Measurements from ENCODE around the gene SORCS2. TPM values are rescaled to one million over a fixed set of nuclear protein-coding genes. Genes with fewer than 3 reads are reported as not detected.

The SORCS2 gene
- total and polyA plus RNA-seq, 12 donors, result 0.67 to 15.5 (median 1.3) TPM

DNA sequence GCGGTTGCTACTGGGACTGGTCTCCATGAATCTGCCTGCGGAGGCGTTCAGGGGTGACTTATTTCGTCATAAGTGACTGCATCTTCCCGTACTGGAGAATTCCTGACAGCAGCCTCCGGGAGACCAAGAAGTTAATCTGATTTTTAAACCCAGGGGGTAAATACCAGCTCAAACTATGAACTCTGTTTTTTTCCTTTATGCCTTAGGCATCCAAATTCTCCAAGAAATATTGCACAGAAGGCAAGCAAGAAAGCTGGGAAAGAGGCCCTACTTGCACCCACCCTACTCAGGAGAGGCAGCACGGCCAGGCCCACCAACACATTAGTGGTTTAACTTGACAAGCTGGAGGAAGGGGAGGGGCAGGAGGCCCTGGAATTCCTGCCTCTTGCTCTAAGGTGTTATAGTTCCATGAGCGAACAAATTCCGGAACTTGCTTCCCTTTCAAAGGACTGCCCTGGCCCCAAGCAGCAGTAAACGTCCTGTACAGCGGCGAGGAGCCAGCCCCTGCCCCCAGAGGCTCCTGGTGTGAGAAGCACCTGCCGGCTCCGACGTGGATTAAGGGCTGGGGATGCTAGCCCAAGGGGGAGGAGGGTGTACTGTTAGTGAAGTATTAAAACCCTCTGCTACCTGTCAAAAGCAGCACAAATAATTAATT, 570.2 kb downstream of the SORCS2 start:
- Histone ChIP-seq H3K4me3 (no peak overlapping the region), H3K36me3 (replicated peaks in 1 of 2) (peaks cover 0 to 9% of the 10 kb centered on the region in 2 donors), H3K4me1 (replicated peaks in 1 of 2) (peaks cover 0 to 3% of the 10 kb centered on the region in 2 donors), H3K27me3 (no peaks in the 10 kb centered on the region), H3K9me3 (replicated peaks in 1 of 3) (no peaks in the 10 kb centered on the region), H3K27ac (no peak overlapping the region)
- intact Hi-C loops (cut with DNase I), result loop anchor here (2.0 to 5.0 kb wide), 2 partner anchors 40 kb away; no protein-coding TSS in a partner anchor
- no peak for DNase-seq
- WGBS, 4 donors, result 87 to 92% (median 90%) methylated on average over 12 to 15 of the region's 15 CpGs
- TF ChIP-seq POLR2A (IDR thresholded peaks at IDR 0.05), result no peak
- TF ChIP-seq, protein P1, sequence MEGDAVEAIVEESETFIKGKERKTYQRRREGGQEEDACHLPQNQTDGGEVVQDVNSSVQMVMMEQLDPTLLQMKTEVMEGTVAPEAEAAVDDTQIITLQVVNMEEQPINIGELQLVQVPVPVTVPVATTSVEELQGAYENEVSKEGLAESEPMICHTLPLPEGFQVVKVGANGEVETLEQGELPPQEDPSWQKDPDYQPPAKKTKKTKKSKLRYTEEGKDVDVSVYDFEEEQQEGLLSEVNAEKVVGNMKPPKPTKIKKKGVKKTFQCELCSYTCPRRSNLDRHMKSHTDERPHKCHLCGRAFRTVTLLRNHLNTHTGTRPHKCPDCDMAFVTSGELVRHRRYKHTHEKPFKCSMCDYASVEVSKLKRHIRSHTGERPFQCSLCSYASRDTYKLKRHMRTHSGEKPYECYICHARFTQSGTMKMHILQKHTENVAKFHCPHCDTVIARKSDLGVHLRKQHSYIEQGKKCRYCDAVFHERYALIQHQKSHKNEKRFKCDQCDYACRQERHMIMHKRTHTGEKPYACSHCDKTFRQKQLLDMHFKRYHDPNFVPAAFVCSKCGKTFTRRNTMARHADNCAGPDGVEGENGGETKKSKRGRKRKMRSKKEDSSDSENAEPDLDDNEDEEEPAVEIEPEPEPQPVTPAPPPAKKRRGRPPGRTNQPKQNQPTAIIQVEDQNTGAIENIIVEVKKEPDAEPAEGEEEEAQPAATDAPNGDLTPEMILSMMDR (IDR thresholded peaks at IDR 0.05), result no peak

DNA sequence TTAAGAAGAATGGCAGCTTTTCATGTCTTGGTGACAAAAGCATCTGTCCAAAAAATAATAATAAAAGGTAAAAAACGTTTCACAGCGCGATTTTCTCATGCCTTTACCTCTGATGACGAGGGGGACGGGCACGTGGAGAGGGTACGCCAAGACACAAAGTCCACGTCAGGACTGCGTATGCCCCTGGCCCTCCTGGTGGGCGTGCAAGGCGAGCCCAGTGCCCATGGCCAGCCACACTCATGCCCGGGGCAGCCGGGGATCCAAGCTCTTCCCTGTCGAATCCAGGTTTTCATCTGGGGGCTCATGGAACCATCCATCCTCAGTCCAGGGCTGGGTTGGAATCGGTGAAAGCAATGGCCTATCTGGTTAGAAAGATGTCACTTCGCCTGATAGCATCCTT, 570.8 kb downstream of the SORCS2 start:
- no peak overlapping the region for H3K27ac ChIP-seq
- H3K4me1 ChIP-seq (replicated peaks in 1 of 2), result no peaks in the 10 kb centered on the region
- no peak for DNase-seq

DNA sequence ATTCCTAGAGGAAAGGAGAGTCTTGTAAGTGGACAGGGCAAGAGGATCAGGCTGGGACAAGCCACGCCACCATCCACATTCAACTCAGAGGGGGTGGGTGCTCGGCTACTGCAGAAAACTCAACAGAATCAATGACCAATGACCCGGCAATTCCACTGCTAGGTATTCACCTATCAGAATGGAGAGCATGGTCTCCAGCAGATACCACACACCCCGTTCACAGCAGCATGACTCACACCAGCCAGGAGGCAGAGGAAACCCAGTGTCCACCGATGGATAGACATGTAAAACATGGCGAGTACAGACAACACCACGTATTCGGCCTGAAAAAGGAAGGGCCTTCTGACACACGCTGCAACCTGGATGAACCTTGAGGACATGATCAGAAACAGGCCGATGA, 571.5 kb downstream of the SORCS2 start:
- H3K36me3 ChIP-seq (replicated peaks in 1 of 2), result peaks cover 0 to 13% of the 10 kb centered on the region in 2 donors
- no peak overlapping the region for H3K27ac ChIP-seq
- H3K9me3 ChIP-seq (replicated peaks in 1 of 3), result no peaks in the 10 kb centered on the region
- TF ChIP-seq, protein P1 (IDR thresholded peaks at IDR 0.05), result no peak
- TF ChIP-seq POLR2A (IDR thresholded peaks at IDR 0.05), result no peak
- H3K4me3 ChIP-seq, result no peak overlapping the region
- H3K4me1 ChIP-seq (replicated peaks in 1 of 2), result no peaks in the 10 kb centered on the region
- intact Hi-C loops (cut with DNase I), result loop anchor here (2.0 to 5.0 kb wide), 2 partner anchors 39 kb away; no protein-coding TSS in a partner anchor
- no peaks in the 10 kb centered on the region for H3K27me3 ChIP-seq
- WGBS, 4 donors, result 82 to 93% (median 82%) methylated on average over 9 to 10 of the region's 10 CpGs
- DNase-seq, result no peak

More for the DNA sequence above, 570.8 kb downstream of the SORCS2 start:
- H3K27me3 ChIP-seq, result no peaks in the 10 kb centered on the region
- H3K9me3 ChIP-seq (replicated peaks in 1 of 3), result no peaks in the 10 kb centered on the region
- H3K36me3 ChIP-seq (replicated peaks in 1 of 2), result peaks cover 0 to 9% of the 10 kb centered on the region in 2 donors
- WGBS, 4 donors, result 89 to 94% (median 93%) methylated on average over 10 to 16 of the region's 16 CpGs
- intact Hi-C loops (cut with DNase I), result loop anchor here (2.0 to 5.0 kb wide), 2 partner anchors 39 to 40 kb away; no protein-coding TSS in a partner anchor
- TF ChIP-seq, protein P1 (IDR thresholded peaks at IDR 0.05), result no peak
- TF ChIP-seq POLR2A (IDR thresholded peaks at IDR 0.05), result no peak
- no peak overlapping the region for H3K4me3 ChIP-seq

DNA sequence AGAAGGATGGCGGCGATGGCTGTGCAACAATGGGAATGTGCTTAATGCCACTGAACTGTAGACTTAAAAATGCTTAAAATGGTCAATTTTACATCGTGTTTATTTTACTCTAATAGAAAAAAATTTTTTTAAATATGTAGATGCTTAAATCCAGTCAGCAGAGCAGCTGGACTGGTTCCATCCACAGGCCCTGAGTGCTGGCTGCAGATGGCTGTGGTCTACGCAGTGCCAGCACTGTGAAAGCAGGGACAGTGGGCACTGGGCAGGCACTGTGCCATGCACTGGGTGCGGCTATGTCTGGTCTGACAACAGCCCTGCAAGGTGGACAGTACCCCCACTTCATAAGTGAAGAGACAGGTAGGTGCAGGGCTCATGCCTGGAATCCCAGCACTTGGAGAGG, 572.1 kb downstream of the SORCS2 start:
- H3K27ac ChIP-seq, result no peak overlapping the region
- DNase-seq, result no peak
- H3K4me1 ChIP-seq (replicated peaks in 1 of 2), result no peaks in the 10 kb centered on the region
- peaks cover 0 to 20% of the 10 kb centered on the region in 2 donors for H3K36me3 ChIP-seq (replicated peaks in 1 of 2)
- H3K9me3 ChIP-seq (replicated peaks in 1 of 3), result no peaks in the 10 kb centered on the region
- TF ChIP-seq, protein P1 (IDR thresholded peaks at IDR 0.05), result no peak
- no peak for TF ChIP-seq POLR2A (IDR thresholded peaks at IDR 0.05)
- H3K4me3 ChIP-seq, result no peak overlapping the region
- intact Hi-C loops (cut with DNase I), result loop anchor here in 1 of 2 donors (5.0 kb wide), 1 partner anchor 38 kb away; no protein-coding TSS in a partner anchor
- H3K27me3 ChIP-seq, result no peaks in the 10 kb centered on the region
- WGBS, 4 donors, result 91 to 98% (median 92%) methylated on average over 5 of the region's 5 CpGs
